ENCODE results near the gene GRID1.

DNA sequence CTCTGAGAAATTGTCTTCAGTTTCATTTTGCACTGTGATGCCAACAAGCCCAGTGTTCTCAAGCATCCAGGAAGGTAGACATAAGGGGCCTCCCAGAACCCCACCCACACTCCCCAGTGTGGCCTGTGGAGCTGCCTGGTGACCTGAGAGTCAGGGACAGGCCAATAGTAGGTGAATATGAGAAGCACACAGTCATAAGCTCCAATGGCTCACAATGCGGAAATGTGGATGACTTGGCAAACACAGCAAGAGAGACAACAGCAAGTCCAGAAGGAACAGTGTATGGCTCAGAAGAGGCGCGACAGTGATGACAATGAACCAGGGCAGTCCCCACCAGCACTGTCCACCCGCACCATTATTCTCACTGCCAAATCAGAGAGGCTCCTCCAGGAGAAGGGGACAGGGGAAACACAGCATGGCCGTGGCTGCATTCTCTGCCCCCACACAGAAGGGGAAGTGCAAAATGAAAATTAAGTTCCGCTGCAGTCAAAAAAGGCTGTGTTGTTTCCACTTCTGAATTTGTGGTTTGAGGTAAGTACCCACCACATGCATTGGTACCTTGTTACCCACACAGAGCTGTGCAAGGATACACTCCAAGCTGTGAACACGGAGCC, 419.8 kb downstream of the GRID1 start:
- TF ChIP-seq, protein P1, sequence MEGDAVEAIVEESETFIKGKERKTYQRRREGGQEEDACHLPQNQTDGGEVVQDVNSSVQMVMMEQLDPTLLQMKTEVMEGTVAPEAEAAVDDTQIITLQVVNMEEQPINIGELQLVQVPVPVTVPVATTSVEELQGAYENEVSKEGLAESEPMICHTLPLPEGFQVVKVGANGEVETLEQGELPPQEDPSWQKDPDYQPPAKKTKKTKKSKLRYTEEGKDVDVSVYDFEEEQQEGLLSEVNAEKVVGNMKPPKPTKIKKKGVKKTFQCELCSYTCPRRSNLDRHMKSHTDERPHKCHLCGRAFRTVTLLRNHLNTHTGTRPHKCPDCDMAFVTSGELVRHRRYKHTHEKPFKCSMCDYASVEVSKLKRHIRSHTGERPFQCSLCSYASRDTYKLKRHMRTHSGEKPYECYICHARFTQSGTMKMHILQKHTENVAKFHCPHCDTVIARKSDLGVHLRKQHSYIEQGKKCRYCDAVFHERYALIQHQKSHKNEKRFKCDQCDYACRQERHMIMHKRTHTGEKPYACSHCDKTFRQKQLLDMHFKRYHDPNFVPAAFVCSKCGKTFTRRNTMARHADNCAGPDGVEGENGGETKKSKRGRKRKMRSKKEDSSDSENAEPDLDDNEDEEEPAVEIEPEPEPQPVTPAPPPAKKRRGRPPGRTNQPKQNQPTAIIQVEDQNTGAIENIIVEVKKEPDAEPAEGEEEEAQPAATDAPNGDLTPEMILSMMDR (IDR thresholded peaks at IDR 0.05; ENCODE audit: insufficient read depth, low read depth, low read length): no peak
- TF ChIP-seq EZH2 (IDR thresholded peaks at IDR 0.05; ENCODE audit: insufficient read depth, low read length): no peak
